Hepatocyte (in vitro differentiated cells): ENCODE data around the gene F11R.

Experiments
- CTCF ChIP-seq: fragments of 200-600 bp; sonication (generic); IDR thresholded peaks from 2 replicates; pipeline ENCODE4 v1.5.1; 2016; ENCODE audit warnings: antibody characterized with exemption, mild to moderate bottlenecking; ENCODE audit not compliant: poor library complexity
- EZH2 ChIP-seq: fragments of 200-600 bp; sonication (generic); IDR thresholded peaks from 2 replicates; pipeline ENCODE4 v1.6.1; 2016; ENCODE audit warnings: antibody characterized with exemption, mild to moderate bottlenecking, borderline replicate concordance

GRCh38 chr1:160973491-160973890, 47.5 kb downstream of the F11R start:
- TF ChIP-seq EZH2 (no peak), CTCF (no peak)
